Fibroblast of the aortic adventitia (primary cell): ENCODE results near the gene BRD3. TPM values are rescaled to one million over a fixed set of nuclear protein-coding genes. Genes with fewer than 3 reads are reported as not detected.
A peak's percentile ranks its signal among the peaks of the same experiment; 100 is the strongest.

Experiments
- DNase-seq: peaks from one replicate; pipeline ENCODE4 v3.0.0-alpha.2; 2010; ENCODE audit warnings: low read depth
- H3K4me3 ChIP-seq: 2 replicates; pipeline ENCODE4 v1.5.1; 2011; ENCODE audit warnings: low read depth, mild to moderate bottlenecking, control low read depth, low read length, moderate library complexity
- CTCF ChIP-seq: IDR thresholded peaks from 2 replicates; pipeline ENCODE4 v1.5.1; 2011; ENCODE audit warnings: mild to moderate bottlenecking, low read length, control low read depth, inconsistent platforms; ENCODE audit not compliant: insufficient read depth
- total RNA-seq: library from RNA; depleted of rRNA; stranded (reverse); fragments of >200 nt; gene quantifications from 2 replicates; pipeline ENCODE4 v1.2.3, GENCODE V29; 2012; ENCODE audit warnings: low replicate concordance

Gene BRD3
- total RNA-seq, 1 donor: 7.4 TPM

DNA sequence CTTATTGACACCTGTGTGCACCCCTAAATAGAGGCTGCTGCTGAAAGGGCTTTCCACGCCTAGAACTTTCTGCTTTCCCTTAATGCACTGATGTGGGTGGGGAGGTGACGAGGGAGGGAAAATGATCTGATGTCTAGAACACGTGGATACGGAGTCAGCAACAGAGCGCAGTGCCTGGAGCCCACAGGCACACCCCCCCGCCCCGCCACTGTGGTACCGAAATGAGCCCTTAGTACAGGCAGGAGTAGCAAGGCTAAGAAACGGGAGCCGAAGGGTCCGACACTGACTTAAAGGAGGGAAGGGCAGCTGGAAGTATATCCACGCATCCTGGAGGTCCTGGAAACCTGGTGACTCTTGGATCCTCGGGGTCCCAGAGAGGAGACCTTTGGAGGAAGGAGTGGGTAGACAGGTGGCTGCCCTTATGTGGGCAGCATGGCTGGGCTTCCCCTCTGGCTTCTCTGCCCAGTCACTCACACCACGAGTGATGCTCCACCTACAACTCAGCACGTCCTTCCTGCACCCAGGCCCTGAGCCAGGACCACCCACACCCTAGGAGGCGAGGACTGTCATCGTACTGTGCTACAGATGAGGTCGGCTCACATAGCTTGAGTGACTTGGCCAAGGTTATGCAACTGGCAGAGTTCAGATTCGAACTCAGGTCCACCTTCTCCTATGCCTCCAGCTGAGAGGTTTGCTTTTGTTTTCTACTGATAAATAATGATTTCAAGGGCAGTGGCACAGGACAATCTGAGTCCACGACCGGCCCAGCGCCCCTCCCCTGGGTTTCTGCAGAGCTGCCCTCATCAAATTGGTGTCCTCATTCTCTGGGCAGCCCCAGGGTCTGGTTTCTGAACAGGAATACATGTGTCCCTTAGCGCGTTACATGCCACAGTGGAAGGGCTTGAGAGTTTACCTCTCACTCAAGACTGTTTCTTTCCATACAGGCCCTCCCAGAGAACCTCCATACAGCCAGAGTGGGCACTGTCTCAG lies 71.0 kb downstream of the BRD3 start:
- no peak for TF ChIP-seq CTCF
- no peak overlapping the region for H3K4me3 ChIP-seq
- no peak for DNase-seq

GRCh38 chr9:133995012-133995896 lies 72.6 kb downstream of the BRD3 start:
- H3K4me3 ChIP-seq: no peak overlapping the region
- TF ChIP-seq CTCF: peak; percentile 11
- DNase-seq: no peak

DNA sequence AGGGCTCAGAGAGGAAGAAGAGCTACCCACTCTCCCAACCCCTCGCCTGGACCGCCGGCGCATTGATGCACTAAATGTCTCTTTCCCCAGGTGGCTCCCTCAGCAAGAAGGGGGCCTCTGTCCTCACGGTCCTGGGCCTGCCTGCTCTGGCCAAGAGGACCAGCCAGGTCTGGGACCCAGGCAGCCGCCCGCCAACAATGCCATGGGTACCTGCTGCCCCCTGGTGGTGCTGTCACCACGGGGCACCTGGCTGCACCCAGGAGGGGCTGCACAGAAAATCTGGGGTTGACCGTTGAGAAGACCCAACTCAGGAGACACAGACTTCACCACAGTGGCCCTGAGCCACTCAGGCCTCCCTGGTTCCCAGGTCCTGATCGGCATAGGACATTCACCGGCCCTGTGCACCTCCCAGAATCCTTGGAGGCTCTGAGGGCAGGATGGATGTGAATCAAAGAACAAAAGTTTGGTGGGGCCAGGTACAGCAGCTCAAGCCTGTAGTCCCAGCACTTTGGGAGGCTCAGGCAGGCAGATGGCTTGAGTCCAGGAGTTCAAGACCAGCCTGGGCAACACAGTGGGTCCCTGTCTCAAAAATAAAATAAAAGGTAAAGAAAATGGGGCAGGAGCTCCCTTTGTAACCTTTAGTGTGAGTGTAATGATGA lies 73.3 kb downstream of the BRD3 start:
- peak; percentile 99 for TF ChIP-seq CTCF
- no peak overlapping the region for H3K4me3 ChIP-seq
- peak; percentile 66 for DNase-seq

DNA sequence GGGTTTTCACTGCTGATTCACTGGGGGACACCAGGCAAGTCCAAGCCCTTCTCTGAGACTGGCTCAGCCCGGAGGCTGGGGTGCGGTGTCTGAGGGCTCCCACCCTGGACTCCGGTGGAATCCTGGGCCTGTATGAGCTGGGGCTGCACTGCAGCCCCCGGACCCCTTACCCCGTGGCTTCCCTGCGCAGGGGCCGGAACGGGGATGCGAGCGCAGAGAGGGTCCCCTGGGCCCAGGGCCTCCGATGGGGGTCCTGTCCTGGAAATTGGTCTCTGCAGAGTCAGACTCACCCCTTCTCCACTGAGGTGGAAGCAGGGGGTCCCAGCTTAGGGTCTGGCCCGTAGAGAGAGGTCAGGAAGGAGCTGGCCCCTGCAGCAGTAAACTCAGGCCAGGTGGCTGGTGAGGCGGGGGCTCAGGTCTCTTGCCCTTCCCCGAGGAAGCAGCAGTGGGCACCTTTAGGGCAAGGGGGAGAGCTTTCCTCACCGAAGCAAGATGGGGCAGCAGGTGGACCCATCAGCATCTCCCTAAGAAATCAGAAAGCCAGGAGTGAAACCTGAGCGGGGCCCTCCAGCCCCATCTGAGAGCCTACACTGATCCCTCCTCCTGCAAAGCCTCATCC lies 74.1 kb downstream of the BRD3 start:
- H3K4me3 ChIP-seq: peak overlapping the region; percentile 83
- DNase-seq: no peak
- TF ChIP-seq CTCF: no peak

DNA sequence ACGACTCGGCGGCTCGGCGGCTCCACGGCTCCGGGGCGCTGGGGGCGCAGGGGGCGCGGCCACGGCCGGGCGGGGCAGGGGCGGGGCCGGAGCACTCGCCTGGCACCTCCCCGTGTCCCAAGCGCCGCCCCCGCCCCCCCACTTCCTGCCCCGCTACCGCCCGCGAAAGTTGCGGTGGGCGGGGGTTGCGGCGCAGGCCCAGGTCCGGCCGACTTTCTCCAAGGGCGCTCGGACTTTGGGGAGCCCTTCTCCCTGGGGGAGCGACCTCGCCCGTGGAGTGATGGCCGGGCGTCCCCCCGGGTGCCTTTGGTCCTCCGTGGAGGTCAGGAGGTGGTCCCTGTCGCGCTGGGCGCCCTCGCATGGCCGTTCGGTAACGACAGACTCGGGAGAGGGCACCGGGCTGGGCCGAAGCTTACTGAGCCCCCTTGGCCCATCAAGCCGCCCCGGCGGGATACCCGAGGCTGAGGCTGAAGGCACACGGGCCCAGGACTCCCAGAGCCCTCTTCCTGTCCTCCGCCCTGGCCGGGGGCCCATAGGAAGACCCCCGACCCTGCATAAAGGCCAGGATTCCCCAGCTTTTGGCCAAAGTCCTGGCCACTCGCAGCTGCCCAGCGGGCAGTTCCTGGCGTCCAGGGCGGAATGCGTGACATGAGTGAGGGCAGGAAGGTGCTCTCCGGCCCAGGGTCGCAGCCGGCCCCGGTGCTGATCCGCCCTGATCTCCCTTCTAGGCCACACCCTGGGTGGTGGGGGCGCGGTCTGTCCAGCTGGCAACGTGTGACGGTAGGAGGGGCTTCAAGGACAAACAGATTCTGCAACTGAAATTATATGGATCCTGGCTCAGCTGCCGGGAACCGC lies 74.8 kb downstream of the BRD3 start:
- peak; percentile 31 for TF ChIP-seq CTCF
- peak; percentile 89 for DNase-seq
- peak overlapping the region; percentile 83 for H3K4me3 ChIP-seq
